GM12892 (cell line): ENCODE data around the gene MATCAP1.

Experiments
- POLR2A ChIP-seq: IDR thresholded peaks from 2 replicates; pipeline ENCODE4 v1.6.1; 2011; ENCODE audit warnings: low read depth, low read length, control low read depth
- POLR2AphosphoS5 ChIP-seq: IDR thresholded peaks from 2 replicates; pipeline ENCODE4 v1.6.1; 2011; ENCODE audit warnings: low read depth, low read length, control low read depth
- TAF1 ChIP-seq: IDR thresholded peaks from 2 replicates; pipeline ENCODE4 v1.6.1; 2011; ENCODE audit warnings: low read depth, mild to moderate bottlenecking, control low read depth, low read length, borderline replicate concordance

GRCh38 chr16:67192781-67193361 lies 9.1 kb upstream of the MATCAP1 start:
- TF ChIP-seq POLR2AphosphoS5 (no peak), POLR2A (0 out of 2 replicates have a peak, but pooled peaks have one; percentile 35), TAF1 (no peak)
